A549 (cell line): ENCODE measurements around the gene COX10. TPM values are rescaled to one million over a fixed set of nuclear protein-coding genes. Genes with fewer than 3 reads are reported as not detected.
A peak's percentile ranks its signal among the peaks of the same experiment; 100 is the strongest.

Source experiments
- ATAC-seq, 2 experiments: fragments of 200-7000 bp in 1 of 2; fragments of >200 bp in 1 of 2; cut with Nextera tagmentation in 1 of 2; cut with Tn5 transposase in 1 of 2; 3 replicates each; pipeline versions ENCODE4 v1.8.0 to v1.9.1; 2018 to 2020; ENCODE audit warnings: mild to moderate bottlenecking in 1 of 2, moderate library complexity in 1 of 2
- CTCF ChIA-PET: fragments of 300-600 bp; sonication (Branson Sonifier 250); formaldehyde crosslinking; extraction: SDS; loops from one replicate; lab custom pipeline; 2021; ENCODE audit warnings: antibody characterized with exemption, inconsistent platforms; lab: Yijun Ruan, JAX
- POLR2A ChIA-PET: fragments of 350-600 bp; formaldehyde crosslinking; extraction: SDS; loops from one replicate; lab custom pipeline; 2021; ENCODE audit warnings: antibody characterized with exemption, inconsistent platforms; lab: Yijun Ruan, JAX
- DNase-seq, 2 experiments: peaks; one replicate each; pipeline versions ENCODE4 v3.0.0 to v3.0.0-alpha.2; 2011 to 2016; ENCODE audit warnings: low read depth in 1 of 2, low spot score in 1 of 2
- FAIRE-seq: peaks from 2 replicates; lab custom pipeline; 2011; peaks lifted over from hg19 to GRCh38; lab: Jason Lieb, UNC
- H3K27ac ChIP-seq, 2 experiments: fragments of >200 bp; sonication (Bioruptor Twin); formaldehyde crosslinking; 3 replicates each; pipeline ENCODE4 v1.5.1; 2016 to 2017
- H3K4me1 ChIP-seq: fragments of >200 bp; sonication (Bioruptor Twin); formaldehyde crosslinking; 3 replicates; pipeline ENCODE4 v1.6.1; 2016
- H3K4me2 ChIP-seq: fragments of >200 bp; sonication (Bioruptor Twin); formaldehyde crosslinking; 3 replicates; pipeline ENCODE4 v1.6.1; 2016
- H3K4me3 ChIP-seq: fragments of >200 bp; sonication (Bioruptor Twin); formaldehyde crosslinking; 3 replicates; pipeline ENCODE4 v1.5.1; 2016
- H3K9me3 ChIP-seq: fragments of >200 bp; sonication (Bioruptor Twin); formaldehyde crosslinking; 3 replicates; pipeline ENCODE4 v1.6.1; 2016
- BHLHE40 ChIP-seq: IDR thresholded peaks from 2 replicates; pipeline ENCODE4 v1.6.1; 2012; ENCODE audit warnings: low read depth, low read length, inconsistent platforms
- CHD2 ChIP-seq: fragments of 150-350 bp; IDR thresholded peaks from 2 replicates; pipeline ENCODE4 v1.6.1; 2014; ENCODE audit warnings: low read length; ENCODE audit not compliant: partially characterized antibody
- E2F6 ChIP-seq: IDR thresholded peaks from 2 replicates; pipeline ENCODE4 v1.6.1; 2012; ENCODE audit warnings: low read depth, borderline replicate concordance
- EHF ChIP-seq: fragments of 250-450 bp; sonication (Bioruptor Pico); IDR thresholded peaks from 2 replicates; pipeline ENCODE4 v1.5.0; 2020; ENCODE audit warnings: mild to moderate bottlenecking
- EHMT2 ChIP-seq: fragments of 200-600 bp; sonication (generic); IDR thresholded peaks from 2 replicates; pipeline ENCODE4 v1.6.1; 2016; ENCODE audit warnings: antibody characterized with exemption, low read depth, mild to moderate bottlenecking, moderate library complexity
- ELK1 ChIP-seq: fragments of 150-350 bp; IDR thresholded peaks from 2 replicates; pipeline ENCODE4 v1.6.1; 2014; ENCODE audit warnings: low read depth, mild to moderate bottlenecking, low read length
- FOSL2 ChIP-seq, 2 experiments: fragments of 450-650 bp in 1 of 2; fragments of >200 bp in 1 of 2; sonication (Bioruptor Twin) in 1 of 2; formaldehyde crosslinking; IDR thresholded peaks; 2 replicates each; pipeline versions ENCODE4 v1.5.0 to v1.6.1; 2016 to 2020; ENCODE audit warnings: mild to moderate bottlenecking in 1 of 2, moderate library complexity in 1 of 2
- HOXA7 ChIP-seq: fragments of 250-450 bp; sonication (Bioruptor Pico); IDR thresholded peaks from 2 replicates; pipeline ENCODE4 v1.5.0; 2020; ENCODE audit warnings: mild to moderate bottlenecking, moderate library complexity
- HOXB5 ChIP-seq: fragments of 250-450 bp; sonication (Bioruptor Pico); IDR thresholded peaks from 2 replicates; pipeline ENCODE4 v1.5.0; 2020; ENCODE audit warnings: mild to moderate bottlenecking, moderate library complexity
- KDM1A ChIP-seq: fragments of 200-600 bp; sonication (generic); IDR thresholded peaks from 2 replicates; pipeline ENCODE4 v1.6.1; 2016; ENCODE audit warnings: low read depth, mild to moderate bottlenecking
- MAZ ChIP-seq: fragments of 150-350 bp; IDR thresholded peaks from 2 replicates; pipeline ENCODE4 v1.6.1; 2014; ENCODE audit warnings: antibody characterized with exemption, low read depth, low read length, borderline replicate concordance
- RARB ChIP-seq: fragments of 250-450 bp; sonication (Bioruptor Pico); IDR thresholded peaks from 2 replicates; pipeline ENCODE4 v1.8.0; 2021; ENCODE audit warnings: mild to moderate bottlenecking, moderate library complexity
- RCOR1 ChIP-seq: fragments of 150-350 bp; IDR thresholded peaks from 2 replicates; pipeline ENCODE4 v1.6.1; 2014; ENCODE audit warnings: antibody characterized with exemption, low read length, low read depth
- RFX5 ChIP-seq: fragments of 450-650 bp; IDR thresholded peaks from 2 replicates; pipeline ENCODE4 v1.7.1; 2014; ENCODE audit warnings: antibody characterized with exemption, mild to moderate bottlenecking, moderate library complexity
- RNF2 ChIP-seq: fragments of 200-600 bp; sonication (generic); IDR thresholded peaks from 2 replicates; pipeline ENCODE4 v1.6.1; 2016; ENCODE audit warnings: low read depth, mild to moderate bottlenecking, antibody characterized with exemption, moderate library complexity, borderline replicate concordance
- USF2 ChIP-seq: fragments of 450-650 bp; IDR thresholded peaks from 2 replicates; pipeline ENCODE4 v1.6.1; 2014; ENCODE audit warnings: antibody characterized with exemption
- ZFP36 ChIP-seq: fragments of 450-650 bp; IDR thresholded peaks from 2 replicates; pipeline ENCODE4 v1.6.1; 2014; ENCODE audit warnings: borderline replicate concordance; ENCODE audit not compliant: partially characterized antibody
- WGBS: methylation state at CpG from one replicate; pipeline ENCODE4 v1.1.6; 2017; ENCODE audit errors: missing lambda C conversion rate; 5-methylcytosine and 5-hydroxymethylcytosine counted together
- polyA plus RNA-seq, 4 experiments: library from polyadenylated mRNA; depleted of rRNA in 3 of 4; stranded (reverse); fragments of >200 nt; fragmentation: RNase III in 1 of 4; extraction: RNeasy Plus Mini Kit Qiagen cat#74134 plus additional on column Dnase treatment in 1 of 4; gene quantifications; 2 replicates in 3 of 4; 3 replicates in 1 of 4; pipeline ENCODE4 v1.2.3, GENCODE V29; 2011 to 2017
- TF ChIP-seq, protein P1 (sequence below): fragments of >200 bp; sonication (Bioruptor Twin); formaldehyde crosslinking; IDR thresholded peaks from 3 replicates; pipeline ENCODE4 v1.5.1; 2016

COX10 gene
- polyA plus RNA-seq, 2 of the 4 experiments (the other 2 are of a cell fraction): 15.1 to 25.8 TPM

- H3K4me3 ChIP-seq: no peak overlapping the region
- H3K9me3 ChIP-seq: no peaks in the 10 kb centered on the region
- FAIRE-seq (no peak), ATAC-seq (no peak), DNase-seq (no peak)
- ChIA-PET POLR2A (no interaction called here), CTCF (interaction anchor here (1.3 kb wide), 1 partner anchor 133 kb away, joined by 4 read pairs; the partner anchor contains the start of gene COX10)
- WGBS: 93% methylated on average over 10 of the region's 10 CpGs
- no peak for TF ChIP-seq CHD2
- no peak for TF ChIP-seq HOXB5
- no peak for TF ChIP-seq FOSL2 (IDR thresholded peaks at IDR 0.05)
- no peak for TF ChIP-seq FOSL2 (CRISPR knock-in tag; IDR thresholded peaks at IDR 0.05)
- TF ChIP-seq RARB: no peak
- TF ChIP-seq ZFP36: no peak
- no peak for TF ChIP-seq BHLHE40
- TF ChIP-seq USF2: no peak
- TF ChIP-seq RCOR1: no peak
- no peak for TF ChIP-seq E2F6
- no peak for TF ChIP-seq RFX5
- TF ChIP-seq KDM1A: no peak
- TF ChIP-seq MAZ: no peak
- TF ChIP-seq HOXA7: no peak
- no peak overlapping the region for H3K4me2 ChIP-seq
- no peak overlapping the region for H3K27ac ChIP-seq
- H3K4me1 ChIP-seq: no peaks in the 10 kb centered on the region
Observed at GRCh38 chr17:14202388-14203166, 133.3 kb downstream of the COX10 start.

- DNase-seq (no peak), ATAC-seq (peak; percentile 52 to 55; a peak in 2 of 6 replicates), FAIRE-seq (no peak)
- Histone ChIP-seq H3K27ac (no peak overlapping the region), H3K4me3 (no peak overlapping the region), H3K4me2 (no peak overlapping the region), H3K9me3 (no peaks in the 10 kb centered on the region), H3K4me1 (no peaks in the 10 kb centered on the region)
- TF ChIP-seq, protein P1, sequence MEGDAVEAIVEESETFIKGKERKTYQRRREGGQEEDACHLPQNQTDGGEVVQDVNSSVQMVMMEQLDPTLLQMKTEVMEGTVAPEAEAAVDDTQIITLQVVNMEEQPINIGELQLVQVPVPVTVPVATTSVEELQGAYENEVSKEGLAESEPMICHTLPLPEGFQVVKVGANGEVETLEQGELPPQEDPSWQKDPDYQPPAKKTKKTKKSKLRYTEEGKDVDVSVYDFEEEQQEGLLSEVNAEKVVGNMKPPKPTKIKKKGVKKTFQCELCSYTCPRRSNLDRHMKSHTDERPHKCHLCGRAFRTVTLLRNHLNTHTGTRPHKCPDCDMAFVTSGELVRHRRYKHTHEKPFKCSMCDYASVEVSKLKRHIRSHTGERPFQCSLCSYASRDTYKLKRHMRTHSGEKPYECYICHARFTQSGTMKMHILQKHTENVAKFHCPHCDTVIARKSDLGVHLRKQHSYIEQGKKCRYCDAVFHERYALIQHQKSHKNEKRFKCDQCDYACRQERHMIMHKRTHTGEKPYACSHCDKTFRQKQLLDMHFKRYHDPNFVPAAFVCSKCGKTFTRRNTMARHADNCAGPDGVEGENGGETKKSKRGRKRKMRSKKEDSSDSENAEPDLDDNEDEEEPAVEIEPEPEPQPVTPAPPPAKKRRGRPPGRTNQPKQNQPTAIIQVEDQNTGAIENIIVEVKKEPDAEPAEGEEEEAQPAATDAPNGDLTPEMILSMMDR: 0 out of 3 replicates have a peak, but pooled peaks have one; percentile 6
- TF ChIP-seq EHF (CRISPR knock-in tag): no peak
- ChIA-PET CTCF (interaction anchor here (1.3 kb wide), 1 partner anchor 134 kb away, joined by 4 read pairs; the partner anchor contains the start of gene COX10), POLR2A (no interaction called here)
- WGBS: 89% methylated on average over 3 of the region's 3 CpGs
Observed at GRCh38 chr17:14203388-14203787, 134.1 kb downstream of the COX10 start.

DNA sequence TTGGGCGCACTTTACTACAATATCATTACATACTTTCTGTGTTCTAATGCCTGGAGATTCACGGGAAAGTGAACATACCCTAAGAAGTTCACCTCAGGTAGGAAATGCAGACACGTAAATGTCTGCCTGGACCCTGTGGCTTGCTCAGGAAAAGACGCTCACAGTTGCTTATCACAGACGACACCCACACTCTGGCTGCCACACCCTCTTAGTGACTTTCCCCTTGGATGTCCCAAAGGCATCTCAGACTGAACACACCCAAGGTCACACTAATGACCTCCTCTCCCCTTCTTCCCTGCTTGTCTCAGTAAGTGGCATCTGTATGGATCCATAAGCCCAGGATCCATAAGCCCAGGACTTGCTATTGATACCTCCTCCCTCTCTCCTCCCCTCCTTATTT lies 134.8 kb downstream of the COX10 start:
- DNase-seq: no peak
- Histone ChIP-seq H3K27ac (no peak overlapping the region), H3K4me1 (no peaks in the 10 kb centered on the region), H3K4me2 (no peak overlapping the region), H3K9me3 (no peaks in the 10 kb centered on the region), H3K4me3 (no peak overlapping the region)
- CTCF ChIA-PET: interaction anchor here (1.3 kb wide), 1 partner anchor 134 kb away, joined by 4 read pairs; the partner anchor contains the start of gene COX10
- 84% methylated on average over 5 of the region's 5 CpGs for WGBS
- no peak for ATAC-seq
- no peak for TF ChIP-seq EHMT2
- TF ChIP-seq RNF2: no peak
- no peak for TF ChIP-seq ELK1
- POLR2A ChIA-PET: no interaction called here
- no peak for FAIRE-seq
